ENCODE results near the gene SAMD8.
"Not testable (repeated sequence)": the region's sequence is repeated elsewhere in the genome, so short reads cannot be mapped to it uniquely, and the experiment has no call there.

Gene SAMD8

DNA sequence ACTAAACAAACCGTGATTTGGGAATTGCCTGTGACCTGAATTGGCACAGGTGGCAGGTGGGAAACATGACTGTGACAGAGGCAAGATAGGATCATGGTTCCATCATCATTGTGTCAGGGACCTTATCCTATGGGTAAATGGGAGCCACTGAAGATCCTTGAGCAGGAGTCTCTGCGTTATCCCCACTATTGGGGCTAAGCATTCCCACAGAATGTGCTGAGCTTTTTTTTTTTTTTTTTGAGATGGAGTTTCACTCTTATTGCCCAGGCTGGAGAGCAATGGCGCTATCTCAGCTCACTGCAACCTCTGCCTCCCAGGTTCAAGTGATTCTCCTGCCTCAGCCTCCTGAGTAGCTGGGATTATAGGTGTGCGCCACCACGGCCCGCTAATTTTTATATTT is 88.5 kb downstream of the SAMD8 start:
- not testable (repeated sequence) for DNase-seq

DNA sequence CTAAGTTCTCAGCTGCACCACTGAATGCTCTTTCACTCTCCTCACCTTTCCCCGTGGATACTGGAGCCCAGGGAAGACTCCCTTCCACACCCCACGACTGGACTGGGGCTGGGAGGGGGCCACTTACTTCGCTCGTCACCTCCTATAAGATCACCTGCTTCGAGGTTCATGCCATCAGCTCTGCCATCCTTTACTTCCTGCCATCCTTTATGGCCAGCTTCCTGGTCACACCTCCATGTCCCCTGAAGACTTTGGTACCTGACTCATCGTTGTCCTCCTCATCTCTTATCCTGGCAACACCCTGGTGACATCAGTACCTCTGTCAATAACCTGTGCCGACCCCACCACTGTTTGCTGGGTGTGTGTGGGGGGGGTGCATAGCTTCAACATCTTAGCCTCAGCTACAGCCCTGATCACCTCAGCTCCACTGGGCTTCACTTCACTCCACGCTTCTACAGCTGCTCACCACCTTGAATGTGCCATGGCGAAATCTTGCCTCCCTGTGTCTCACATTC is 90.4 kb downstream of the SAMD8 start:
- DNase-seq: no peak

DNA sequence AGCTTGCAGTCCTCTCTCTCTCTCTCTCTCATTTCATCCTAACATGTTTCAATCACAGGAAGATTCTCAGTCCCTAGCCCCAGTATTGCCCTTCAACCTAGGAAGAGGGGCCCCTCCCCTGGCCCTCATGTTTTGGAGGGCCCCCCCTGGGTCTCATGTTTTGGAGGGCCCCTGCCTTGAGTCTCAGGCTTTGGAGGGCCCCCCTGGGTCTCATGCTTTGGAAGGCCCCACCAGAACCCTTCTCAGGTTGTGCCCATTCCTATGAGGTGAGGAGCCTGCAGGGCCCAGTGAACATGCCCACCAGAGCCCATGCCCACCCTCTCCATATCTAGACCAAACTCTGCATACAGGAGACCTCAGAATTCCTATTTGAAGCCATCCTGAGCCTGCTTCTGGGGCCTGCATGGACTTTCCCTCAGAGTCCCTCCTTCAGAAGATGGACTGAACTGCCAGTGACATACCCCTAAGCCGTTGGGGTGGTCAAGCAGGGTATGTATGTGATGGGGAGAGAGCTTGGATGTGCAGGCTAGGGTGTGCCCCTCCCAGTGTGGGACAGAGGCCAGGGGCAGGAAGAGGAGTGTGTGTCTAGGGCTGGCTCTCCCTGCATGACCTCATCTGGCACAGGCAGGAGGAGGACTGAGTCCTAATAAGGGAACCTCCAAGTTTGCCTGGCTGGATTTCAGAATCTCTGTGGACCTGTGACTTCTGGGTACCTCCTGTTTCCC is 91.0 kb downstream of the SAMD8 start:
- DNase-seq: no peak

DNA sequence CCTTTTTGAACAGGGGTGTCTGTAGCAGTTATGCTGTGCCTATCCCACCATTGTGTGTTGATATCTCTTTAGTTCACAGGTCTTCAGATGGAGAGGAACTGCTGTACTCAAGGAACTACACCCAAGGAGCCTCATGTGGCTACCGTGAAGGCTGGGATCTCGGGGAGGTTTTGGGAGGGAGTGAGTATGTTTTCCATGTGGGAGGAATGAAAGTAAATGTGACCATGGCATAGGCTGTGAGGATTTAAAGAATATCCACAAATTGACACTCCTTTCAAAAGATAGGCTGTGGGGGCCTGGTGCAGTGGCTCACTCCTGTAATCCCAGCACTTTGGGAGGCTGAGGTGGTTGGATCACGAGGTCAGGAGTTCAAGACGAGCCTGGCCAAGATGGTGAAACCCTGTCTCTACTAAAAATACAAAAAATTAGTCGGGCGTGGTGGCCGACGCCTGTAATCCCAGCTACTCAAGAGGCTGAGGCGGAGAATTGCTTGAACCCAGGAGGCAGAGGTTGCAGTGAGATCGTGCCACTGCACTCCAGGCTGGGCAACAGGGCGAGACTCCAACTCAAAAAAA is 91.7 kb downstream of the SAMD8 start:
- DNase-seq: not testable (repeated sequence)

DNA sequence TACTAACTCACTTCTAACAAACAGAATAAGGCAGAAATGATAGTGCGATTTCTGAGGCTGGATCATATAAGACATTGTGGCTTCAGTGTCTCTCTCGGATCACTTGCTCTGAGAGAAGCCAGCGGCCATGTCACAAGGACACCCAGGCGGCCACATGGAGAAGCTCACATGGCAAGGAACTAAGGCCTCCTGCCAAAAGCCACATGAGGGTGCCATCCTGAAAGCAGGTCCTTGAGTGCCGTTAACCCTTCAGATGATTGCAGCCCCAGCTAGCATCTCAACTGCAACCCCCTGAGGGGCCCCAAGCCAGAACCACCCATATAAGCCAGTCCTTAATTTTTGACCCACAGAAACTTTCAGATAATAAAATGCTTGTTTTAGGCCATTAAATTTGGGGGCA is 92.3 kb downstream of the SAMD8 start:
- DNase-seq: no peak

DNA sequence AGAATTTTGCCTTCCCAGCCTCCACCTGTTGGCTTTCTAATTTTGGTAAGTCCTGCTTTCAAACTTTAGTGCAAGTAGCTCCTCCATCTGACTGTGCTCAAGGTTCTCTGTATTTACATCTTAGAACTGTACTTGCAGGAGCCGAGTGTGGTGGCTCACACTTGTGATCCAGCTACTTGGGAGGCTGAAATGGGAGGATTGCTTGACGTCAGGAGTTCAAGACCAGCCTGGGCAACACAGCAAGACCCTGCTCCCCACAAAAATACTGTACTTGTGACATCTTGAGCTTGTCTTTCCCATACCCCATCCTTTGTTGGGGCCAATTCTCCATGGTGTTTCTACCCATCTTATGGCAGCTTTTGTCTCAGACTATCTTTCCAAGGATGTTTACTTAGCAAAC is 94.5 kb downstream of the SAMD8 start:
- no peak for DNase-seq

DNA sequence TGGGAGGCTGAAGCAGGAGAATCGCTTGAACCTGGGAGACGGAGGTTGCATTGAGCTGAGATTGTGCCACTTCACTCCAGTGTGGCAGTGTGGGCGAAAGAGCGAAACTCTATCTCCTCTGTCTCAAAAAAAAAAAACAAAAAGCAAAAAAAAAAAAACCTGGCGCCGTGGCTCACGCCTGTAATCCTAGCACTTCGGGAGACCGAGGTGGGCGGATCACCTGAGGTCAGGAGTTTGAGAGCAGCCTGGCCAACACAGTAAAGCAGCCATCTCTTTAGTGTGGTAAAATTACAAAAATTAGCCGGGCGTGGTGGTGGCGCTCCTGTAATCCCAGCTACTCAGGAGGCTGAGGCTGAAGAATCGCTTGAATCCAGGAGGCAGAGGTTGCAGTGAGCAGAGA is 95.2 kb downstream of the SAMD8 start:
- not testable (repeated sequence) for DNase-seq

DNA sequence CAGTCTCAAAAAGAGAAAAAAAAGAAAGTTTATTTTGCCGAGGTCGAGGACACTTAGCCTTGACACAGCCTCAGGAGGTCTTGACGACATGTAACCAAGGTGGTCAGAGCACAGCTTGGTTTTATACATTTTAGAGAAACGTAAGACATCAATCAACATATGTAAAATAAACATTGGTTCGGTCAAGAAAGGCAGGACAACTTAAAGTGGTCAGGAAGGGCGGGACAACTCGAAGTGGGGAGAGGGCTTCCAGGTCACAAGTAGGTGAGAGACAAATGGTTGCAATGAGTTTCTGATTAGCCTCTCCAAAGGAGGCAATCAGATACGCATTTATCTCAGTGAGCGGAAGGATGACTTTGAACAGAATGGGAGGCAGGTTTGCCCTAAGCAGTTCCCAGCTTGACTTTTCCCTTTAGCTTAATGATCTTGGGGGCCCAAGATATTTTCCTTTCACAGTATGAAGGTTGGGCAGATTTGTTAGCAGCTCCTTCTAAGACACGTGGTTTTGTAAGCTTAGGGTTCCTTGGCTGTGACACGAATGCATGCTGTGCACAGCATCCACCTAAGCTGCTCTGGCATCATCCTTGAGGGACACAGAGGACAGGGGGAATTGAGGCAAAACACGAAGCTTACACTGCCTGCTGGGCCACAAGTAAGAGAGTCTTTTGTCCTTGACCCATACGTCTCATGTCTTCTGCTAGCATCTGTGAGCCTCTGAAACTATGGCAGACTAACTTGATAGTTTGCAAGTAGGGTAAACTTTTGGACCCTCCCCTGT is 95.8 kb downstream of the SAMD8 start:
- no peak for DNase-seq

DNA sequence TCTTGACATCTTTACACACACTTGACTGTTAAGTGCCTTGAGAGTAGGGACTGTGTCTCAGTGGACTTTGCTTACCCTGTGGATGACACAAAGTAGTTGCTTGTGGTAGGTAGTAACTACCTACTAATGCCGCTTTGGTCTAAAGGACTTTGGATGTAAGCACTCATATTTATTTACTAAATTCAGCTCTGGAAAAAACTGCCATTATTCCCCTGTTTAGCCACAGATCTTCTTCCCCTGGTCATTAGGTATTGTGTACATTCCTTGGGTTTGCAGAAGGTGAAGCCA is 96.3 kb downstream of the SAMD8 start:
- DNase-seq: no peak

DNA sequence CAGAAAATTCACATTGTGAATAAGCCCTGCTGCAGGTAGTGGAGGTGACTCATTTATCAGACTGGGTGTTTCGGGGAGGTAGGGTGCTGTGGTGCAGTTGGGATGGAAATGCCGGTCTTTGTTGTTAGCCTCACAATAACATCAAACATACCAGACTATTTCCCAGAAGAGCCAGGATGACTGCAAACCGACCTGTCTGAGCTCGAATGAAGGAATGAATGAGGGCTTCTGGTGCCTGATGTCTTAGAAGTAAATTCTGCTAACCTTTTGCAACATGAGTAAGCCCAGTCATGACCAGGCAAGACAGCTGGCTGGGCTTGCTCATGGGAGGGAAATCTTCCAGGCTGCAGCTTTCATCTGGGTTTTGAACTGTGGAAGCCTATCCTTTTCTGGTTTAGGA is 96.7 kb downstream of the SAMD8 start:
- no peak for DNase-seq

DNA sequence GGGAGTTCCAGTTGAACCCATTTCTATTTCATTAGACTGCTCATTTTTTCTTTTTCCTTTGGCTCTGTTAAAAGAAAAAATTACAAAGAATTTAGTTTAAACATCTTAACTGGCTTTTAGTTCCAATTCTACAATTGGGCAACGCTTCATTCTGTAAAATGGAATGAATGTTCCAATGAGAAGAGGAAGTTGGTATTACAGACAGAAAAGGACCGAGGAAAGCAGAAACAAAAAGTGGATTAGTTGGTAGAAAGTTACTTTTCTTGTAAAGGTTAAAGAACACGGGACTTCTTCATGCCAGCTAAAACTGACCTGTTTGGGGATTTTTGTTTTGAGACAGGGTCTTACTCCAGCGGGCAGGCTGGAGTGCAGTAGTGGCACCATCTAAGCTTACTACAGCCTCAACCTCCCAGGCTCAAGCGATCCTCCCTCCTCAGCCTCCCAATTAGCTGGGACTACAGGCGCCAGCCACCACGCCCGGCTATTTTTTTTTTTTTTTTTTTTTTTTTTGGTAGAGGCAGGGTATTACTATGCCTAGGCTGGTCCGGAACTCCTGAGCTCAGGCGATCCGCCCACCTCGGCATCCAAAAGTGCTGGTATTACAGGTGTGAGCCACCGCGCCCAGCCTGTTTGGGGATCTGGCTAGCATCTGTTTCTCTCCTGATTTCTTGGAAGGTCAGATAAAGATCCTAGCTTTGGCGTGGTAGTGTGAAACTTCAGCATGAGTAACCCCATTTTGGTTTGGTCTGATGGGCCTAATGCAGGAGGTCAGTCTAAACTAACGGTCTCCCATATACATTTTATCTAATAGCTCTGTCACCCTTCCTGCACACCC is 97.8 kb downstream of the SAMD8 start:
- no peak for DNase-seq

DNA sequence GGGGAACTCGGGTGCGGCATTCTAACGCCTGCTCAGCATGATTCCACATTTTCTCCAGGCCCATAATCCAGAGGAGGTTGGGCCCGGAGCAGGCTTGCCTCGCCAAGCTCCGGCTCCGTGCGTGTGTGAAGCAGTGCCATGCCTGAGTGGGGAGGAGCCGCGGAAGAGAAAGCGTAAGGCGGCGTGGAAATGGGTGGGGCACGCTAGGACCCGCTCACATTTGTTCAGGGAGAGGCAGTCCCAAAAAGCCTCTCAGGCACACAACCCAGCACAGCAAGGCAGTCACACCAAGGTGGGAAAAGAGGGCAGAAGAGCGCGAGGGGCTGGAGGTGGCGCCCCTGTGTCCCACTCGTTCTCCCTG is 98.4 kb downstream of the SAMD8 start:
- peak; percentile 53 to 60 (median 57) for DNase-seq

DNA sequence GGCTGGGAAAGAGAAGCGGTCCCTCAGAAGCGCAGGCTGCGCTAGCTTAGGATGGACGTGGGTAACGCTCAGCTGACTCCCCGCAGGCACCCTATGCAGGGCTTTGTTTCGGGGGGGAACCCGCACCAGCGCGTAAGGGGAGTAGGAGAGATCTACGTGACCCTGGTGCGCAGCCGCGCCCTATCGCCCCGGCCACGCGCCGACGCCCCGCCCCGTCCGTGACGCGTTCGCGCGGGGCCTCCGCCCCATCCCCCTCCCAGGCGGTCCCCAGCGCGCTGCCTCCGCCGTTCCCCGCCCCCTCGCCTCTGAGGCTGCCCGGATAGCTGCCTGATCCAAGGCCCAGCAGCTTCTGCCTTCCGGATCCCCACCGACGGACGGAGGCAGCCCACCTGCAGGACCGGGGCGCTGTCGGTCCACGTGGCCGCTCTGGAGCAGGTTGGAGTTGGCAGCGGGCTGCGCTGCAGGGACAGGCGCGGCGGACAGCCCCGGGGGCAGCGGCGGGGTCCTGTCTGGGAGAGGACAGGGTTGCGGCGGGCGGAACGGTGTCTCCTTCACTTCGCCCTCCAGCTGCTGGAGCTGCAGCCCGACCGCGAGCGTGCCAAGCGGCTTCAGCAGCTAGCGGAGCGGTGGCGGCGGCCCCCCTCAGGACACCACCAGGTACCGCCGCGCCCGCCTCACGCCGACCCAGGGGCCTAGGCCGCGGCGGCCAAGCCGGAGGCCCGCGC is 99.0 kb downstream of the SAMD8 start, which contains the start of gene VDAC2:
TSS of gene VDAC2 (plus strand) at position 515 of the 725 bp plus-strand sequence. CDS start 363 bp downstream, outside the sequence.
- DNase-seq: peak; percentile 89 to 94 (median 90)

DNA sequence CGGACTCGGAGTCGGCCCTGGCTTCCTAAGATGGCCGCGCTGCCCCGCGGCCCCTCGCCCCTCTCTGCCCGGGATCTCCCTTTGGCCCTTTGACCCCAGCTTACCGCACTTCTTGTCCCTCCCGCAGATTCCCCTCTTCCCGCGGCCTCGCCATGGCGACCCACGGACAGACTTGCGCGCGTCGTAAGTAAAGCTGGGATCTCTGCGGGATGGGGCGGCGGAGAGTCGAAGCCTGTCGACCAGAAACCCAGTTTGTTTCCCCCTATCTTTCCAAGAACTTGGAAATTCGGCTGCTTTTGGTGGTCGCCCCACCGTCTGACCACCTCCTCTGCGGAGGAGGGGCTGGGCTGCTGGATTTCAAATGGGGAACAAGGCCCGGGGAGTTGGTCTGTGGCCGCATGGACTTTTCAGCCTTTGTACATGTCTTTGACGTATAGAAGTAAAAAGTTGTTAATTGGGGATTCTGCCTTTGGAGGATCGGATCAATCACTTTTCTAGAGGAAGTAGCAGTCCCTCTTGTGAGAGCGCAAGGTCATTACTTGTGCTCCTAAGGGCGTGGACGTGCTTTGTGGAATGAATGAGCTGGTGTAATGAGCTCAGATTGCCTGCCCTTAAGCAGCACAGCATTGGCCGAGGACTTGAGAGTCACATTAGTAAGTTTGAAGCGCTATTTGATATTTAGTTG is 99.7 kb downstream of the SAMD8 start:
- peak in 1 of 4 experiments; percentile 11 for DNase-seq

DNA sequence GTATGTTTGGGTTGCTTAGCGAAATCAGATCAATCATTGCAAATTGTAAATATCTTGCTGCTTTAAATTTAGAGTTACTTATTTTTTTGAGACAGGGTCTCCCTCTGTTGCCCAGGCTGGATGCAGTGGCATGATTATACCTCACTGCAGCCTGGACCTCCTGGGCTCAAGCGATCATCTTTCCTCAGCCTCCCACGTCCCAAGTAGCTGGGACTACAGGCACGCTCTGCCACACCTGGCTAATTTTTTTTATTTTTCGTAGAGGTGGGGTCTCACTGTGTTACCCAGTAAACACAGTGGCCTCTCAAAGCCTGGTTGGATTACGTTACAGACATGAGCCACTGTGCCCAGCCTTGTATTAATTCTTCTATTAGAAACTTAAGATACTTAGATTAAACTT is 100.9 kb downstream of the SAMD8 start:
- DNase-seq: no peak

DNA sequence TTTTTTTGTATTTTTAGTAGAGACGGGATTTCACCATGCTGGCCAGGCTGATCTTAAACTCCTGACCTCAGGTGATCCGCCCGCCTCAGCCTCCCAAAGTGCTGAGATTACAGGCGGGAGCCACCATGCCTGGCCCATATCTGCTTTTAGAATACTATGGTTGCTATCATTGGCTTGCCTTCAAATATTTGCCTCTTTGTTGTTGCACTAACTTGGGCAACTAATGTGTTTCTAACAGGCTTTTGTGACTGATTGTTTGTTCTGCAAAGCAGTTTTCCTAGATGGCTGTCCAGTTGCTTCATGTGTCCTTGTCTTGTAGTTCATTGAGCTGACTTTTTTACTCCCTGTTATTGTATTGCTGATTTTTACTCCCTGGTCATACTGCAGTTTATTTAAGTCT is 108.8 kb downstream of the SAMD8 start:
- DNase-seq: no peak

DNA sequence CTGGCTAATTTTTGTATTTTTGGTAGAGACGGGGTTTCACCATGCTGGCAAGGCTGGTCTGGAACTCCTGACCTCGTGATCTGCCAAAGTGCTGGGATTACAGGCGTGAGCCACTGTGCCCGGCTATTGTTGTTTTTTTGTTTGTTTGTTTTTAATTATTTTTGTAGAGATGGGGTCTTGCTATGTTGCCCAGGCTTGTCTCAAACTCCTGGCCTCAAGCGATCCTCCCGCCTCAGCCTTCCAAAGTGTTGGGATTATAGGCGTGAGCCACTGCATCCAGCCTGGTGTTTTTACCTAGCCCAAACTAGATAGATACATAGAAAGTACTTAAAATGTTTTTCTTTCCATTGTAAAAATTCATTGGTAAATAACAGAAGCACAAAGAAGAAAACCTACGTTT is 110.0 kb downstream of the SAMD8 start:
- not testable (repeated sequence) for DNase-seq

DNA sequence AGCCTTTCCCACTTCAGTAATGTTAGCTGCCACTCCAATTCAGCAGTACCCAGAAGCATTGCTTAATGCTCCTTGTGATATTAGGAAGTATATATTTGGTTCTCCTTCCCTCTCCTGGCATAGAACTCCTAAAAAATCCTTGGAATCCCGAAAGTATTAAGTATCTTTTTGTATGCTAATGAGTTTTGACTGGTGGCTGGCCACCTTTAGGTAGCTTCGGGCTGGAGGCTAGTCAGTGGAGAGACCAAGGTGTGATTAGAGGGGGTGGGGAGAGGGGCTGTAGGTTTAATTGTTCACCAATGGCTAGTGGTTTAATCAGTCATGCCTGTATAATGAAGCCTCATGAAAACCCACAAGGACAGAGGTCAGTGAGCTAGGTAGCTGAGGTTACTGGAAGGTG is 112.1 kb downstream of the SAMD8 start:
- no peak for DNase-seq

DNA sequence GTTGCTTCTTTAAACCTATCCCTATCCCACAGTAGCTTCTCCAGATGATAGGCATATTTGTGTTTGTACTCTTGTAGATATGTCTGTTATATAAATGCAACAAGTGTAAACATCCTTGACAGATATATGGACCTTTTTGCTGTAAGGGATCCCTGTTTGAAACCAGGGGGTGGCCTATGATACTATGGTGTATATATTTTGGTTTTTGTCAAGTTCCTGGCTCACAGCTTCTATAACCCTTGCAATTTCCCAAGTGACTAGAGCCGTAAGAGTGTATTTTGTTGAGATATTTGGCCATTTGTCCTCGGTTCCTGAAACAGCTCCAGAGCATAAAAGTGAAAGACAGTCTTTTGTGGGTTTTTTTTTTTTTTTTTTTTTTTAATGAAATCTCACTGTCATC is 114.6 kb downstream of the SAMD8 start:
- no peak for DNase-seq

DNA sequence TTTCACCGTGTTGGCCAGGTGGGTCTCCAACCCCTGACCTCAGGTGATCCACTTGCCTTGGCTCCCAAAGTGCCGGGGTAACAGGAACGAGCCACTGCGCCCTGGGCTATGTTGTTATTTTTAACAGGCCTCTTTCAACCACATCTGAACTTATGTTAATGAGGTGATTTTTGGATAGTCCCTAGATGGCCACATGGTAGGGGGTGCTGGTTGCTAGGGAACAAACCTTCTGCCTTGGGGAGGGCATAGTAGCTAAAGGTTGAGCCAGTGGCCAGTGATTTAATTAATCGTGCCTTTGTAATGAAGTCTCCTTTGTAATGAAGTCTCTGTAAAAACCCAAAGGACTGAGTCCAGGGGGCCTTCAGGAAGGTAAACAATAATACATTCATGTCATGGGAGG is 115.2 kb downstream of the SAMD8 start:
- DNase-seq: no peak

DNA sequence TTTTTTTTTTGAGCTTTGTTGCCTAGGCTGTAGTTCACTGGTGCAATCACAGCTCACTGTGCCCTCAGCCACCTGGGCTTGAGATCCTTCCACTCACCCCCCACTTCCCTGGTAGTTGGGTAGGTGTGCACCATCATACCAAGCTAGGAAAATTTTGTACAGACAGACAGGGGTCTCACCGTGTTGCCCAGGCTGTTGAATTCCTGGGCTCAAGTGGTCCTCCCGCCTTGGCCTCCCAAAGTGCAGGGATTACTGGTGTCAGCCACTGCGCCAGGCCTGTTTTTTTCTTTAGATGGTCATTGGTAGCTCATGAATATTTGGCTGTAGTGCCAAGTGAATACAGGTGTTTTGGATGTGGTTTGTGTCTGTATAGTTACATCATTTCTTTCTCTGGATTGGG is 116.8 kb downstream of the SAMD8 start:
- DNase-seq: no peak

DNA sequence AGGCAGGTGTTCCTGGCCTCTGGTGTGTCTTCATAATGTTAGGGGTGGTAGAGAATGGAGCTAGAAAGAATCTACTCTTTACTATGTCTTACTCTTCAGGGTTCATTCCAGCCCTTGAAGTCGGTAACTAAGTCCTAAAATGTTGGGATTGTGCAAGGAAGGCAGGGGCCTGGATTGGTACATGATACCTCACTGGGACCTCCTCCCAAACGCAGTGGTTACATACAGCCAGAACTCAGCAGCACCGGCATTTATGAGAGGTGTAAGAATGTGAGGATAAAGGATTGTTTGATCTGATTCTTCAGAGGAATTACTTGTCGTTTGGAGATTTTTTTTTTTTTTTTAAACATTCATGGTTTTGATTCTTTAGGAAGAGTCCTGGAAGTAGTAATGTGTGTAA is 117.4 kb downstream of the SAMD8 start:
- DNase-seq: no peak
